HG03342 (cell line): ENCODE results near the gene CADPS.

ENCODE experiments used
- ATAC-seq: cut with Tn5 transposase; IDR thresholded peaks from one replicate; pipeline ENCODE4 v1.9.1; 2021; ENCODE audit warnings: mild to moderate bottlenecking, moderate library complexity; ENCODE audit not compliant: unreplicated experiment

CADPS gene

GRCh38 chr3:62368290-62368704, 506.9 kb downstream of the CADPS start:
- ATAC-seq = no peak

- no peak for ATAC-seq
Observed at GRCh38 chr3:62367763-62368195, 507.4 kb downstream of the CADPS start.

- ATAC-seq = no peak
Observed at GRCh38 chr3:62366126-62366484, 509.1 kb downstream of the CADPS start.

- ATAC-seq = no peak
Observed at GRCh38 chr3:62365391-62366125, 509.7 kb downstream of the CADPS start.

DNA sequence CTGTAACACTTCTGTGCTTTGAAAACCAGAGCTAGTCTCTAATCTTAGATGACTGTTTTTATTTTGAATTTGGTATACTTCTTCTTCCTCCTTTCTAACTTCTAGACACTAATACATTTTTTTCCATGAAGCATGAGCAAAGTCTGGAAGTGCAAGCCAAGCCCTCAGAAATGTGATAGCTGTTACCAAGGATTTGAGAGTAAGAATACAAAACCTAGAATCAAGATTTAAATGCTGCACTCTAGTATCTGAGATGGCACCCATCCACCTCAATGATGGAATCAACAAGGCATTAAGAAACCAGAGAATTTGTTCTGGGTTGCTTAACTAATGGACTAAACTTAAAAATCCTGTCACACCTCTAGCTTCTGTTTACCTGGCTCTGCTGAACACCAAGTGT, 511.0 kb downstream of the CADPS start:
- no peak for ATAC-seq

DNA sequence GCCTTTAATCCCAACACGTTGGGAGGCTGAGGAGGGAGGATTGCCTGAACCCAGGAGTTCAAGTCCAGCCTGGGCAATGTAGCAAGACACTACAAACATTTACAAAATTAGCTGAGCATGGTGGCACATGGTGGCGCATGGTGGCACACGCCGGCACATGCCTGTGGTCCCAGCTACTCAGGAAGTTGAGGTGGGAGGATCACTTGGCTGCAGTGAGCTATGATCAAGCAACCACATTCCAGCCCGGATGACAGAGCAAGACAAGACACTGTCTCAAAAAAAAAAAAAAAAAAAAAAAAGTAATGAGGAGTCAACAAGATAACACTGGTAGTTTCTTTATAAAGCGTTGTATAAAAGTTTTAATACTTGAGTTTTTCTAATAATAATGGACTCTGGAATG, 511.9 kb downstream of the CADPS start:
- ATAC-seq = no peak

DNA sequence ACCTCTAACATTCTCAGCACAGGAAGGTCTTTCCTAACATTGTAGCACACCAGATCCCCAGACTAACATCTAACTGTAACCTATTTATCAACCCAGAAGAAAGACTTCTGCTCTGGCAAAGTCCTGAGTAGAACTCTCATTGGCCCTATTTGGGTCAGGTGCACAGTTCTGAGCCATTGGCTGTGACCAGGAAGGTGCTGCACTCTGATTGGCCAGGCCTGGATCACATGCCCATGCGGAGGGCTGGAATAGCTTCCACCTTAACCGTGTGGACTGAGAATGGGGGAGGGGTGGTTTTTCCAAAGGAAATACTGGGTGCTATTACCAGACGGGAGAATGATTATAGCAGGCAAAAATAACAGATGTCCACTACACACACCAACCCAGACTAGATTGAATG, 513.4 kb downstream of the CADPS start:
- ATAC-seq = peak; percentile 41

DNA sequence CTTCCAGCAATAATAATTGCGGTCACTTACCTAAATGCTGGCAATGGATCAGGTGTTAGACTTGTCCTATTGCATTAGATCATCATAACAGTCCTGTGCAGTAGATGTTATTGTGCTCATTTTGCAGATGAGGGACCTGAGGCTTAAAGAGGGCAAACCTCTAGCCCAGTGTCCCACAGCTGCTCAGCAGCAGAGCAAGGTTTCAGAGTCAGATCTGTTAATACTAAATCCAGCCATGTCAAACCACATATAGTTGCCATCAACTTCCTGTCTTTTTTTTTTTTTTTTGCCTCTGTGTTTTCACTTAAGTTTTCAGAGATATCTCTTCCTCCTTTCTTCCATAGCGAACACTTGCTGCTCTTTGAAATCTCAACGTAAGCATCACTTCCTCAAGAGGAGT, 514.0 kb downstream of the CADPS start:
- ATAC-seq = peak; percentile 82

DNA sequence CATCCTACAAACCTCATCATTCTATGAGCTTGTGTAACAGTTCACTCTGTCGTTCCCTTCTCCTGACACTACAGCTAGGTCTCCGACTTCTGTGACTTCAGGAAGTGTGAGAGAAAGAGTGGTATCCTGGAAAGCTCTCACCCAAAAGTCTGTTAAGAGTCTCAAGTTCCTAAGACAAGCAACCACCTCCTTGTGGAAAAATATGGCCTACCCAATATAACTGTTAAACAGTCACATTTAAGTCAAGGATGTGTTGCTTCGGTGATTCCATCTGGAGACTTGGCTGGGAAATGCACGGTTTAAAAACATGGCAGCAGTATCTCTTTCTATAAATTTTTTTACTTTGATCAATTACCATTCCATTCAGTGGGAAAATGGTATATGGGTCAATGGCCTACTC, 515.7 kb downstream of the CADPS start:
- ATAC-seq = no peak

DNA sequence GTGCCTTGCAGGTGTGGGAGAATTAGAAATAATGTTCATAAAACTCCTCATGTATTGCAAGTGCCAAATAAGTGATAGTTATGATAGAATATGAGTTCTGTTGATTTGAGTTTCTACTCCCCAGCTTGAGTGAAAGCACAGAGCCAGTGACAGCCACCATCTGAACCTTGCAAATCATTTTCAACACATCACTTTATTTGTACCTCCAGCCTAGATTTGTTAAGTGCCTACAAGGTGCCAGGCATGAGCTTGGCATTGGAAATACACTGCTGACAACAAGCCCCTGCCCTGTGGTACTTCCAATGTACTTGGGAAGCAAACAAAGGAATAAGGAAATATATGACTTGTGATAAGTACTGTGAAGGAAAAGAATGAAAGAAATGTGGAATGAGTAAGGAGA, 518.9 kb downstream of the CADPS start:
- no peak for ATAC-seq

DNA sequence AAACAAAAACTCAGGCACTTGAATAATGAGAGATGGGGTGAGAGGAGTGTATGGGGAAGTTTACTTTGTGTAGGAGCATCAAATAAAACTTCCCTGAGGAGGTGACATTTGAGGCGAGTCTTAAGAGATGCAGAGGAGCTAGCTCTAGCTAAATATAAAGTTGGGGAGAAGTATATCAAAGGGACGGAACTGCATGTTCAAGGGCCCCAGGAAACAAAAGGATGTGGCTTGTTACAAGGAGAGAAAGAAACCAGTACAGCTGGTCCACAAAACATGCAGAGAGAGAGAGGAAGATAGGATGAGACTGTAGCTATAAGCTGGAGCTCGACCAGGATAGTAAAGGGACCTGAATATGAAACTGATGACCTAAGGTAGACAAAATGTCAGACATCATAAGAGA, 519.5 kb downstream of the CADPS start:
- no peak for ATAC-seq
